HepG2 (cell line): ENCODE measurements around the gene FCAMR. TPM values are rescaled to one million over a fixed set of nuclear protein-coding genes. Genes with fewer than 3 reads are reported as not detected.

ENCODE experiments used
- ATAC-seq: fragments of 200-7000 bp; cut with Tn5 transposase; 3 replicates; pipeline ENCODE4 v1.9.1; 2020; ENCODE audit warnings: mild to moderate bottlenecking, moderate library complexity
- BruUV-seq: library from RNA; stranded (reverse); fragments of 400-500 nt; replicated peaks from 2 replicates; lab custom pipeline; 2021; lab: Mats Ljungman, UMichigan
- CTCF ChIA-PET: fragments of 300-600 bp; formaldehyde crosslinking; extraction: SDS; loops from one replicate; lab custom pipeline; 2021; ENCODE audit warnings: low total read pairs, inconsistent platforms, low intra/inter-chr PET ratio; lab: Yijun Ruan, JAX
- POLR2A ChIA-PET: fragments of 350-600 bp; sonication (Branson Sonifier 250); formaldehyde crosslinking; loops from one replicate; lab custom pipeline; 2020; ENCODE audit warnings: antibody characterized with exemption, inconsistent platforms; lab: Yijun Ruan, JAX
- DNase-seq: peaks from one replicate; pipeline ENCODE4 v3.0.0-alpha.2; 2015; ENCODE audit warnings: low spot score
- FAIRE-seq: peaks from 3 replicates; lab custom pipeline; 2011; peaks lifted over from hg19 to GRCh38; lab: Jason Lieb, UNC
- H2AFZ ChIP-seq: one replicate; pipeline ENCODE4 v1.6.1; 2011; ENCODE audit warnings: low read length, inconsistent platforms
- H3K27ac ChIP-seq: fragments of 300-600 bp; 3 replicates; pipeline ENCODE4 v1.8.0; 2011; ENCODE audit warnings: mixed run types, mild to moderate bottlenecking, mixed read lengths, low read length, inconsistent platforms; ENCODE audit not compliant: insufficient read depth; ENCODE audit errors: extremely low read length
- H3K27me3 ChIP-seq, 2 experiments: fragments of 200-600 bp in 1 of 2; 2 replicates in 1 of 2; 3 replicates in 1 of 2; pipeline versions ENCODE4 v1.6.0 to v1.8.0; 2011; ENCODE audit warnings: low read length in 2 of 2, mild to moderate bottlenecking in 2 of 2, moderate library complexity in 2 of 2, inconsistent platforms in 1 of 2; ENCODE audit not compliant: insufficient read depth in 2 of 2, control insufficient read depth in 1 of 2
- H3K36me3 ChIP-seq, 2 experiments: fragments of 200-600 bp in 1 of 2; replicated peaks in 1 of 2; 2 replicates in 1 of 2; 3 replicates in 1 of 2; pipeline versions ENCODE4 v1.5.1 to v1.8.0; 2011; ENCODE audit warnings: low read length in 2 of 2, inconsistent platforms in 1 of 2; ENCODE audit not compliant: insufficient read depth in 2 of 2, control insufficient read depth in 1 of 2
- H3K4me1 ChIP-seq: 2 replicates; pipeline ENCODE4 v1.5.1; 2012; ENCODE audit warnings: low read length, inconsistent platforms; ENCODE audit not compliant: insufficient read depth
- H3K4me2 ChIP-seq: 2 replicates; pipeline ENCODE4 v1.6.0; 2011; ENCODE audit warnings: low read depth, low read length, inconsistent platforms
- H3K4me3 ChIP-seq, 3 experiments: fragments of 200-600 bp in 1 of 3; sonication (generic), shearing (Covaris generic) in 1 of 3; replicated peaks in 1 of 3; 2 replicates each; pipeline ENCODE4 v1.5.1; 2011 to 2016; ENCODE audit warnings: low read length in 3 of 3, inconsistent platforms in 2 of 3, low read depth in 2 of 3, mild to moderate bottlenecking in 2 of 3, control low read depth in 1 of 3, mixed read lengths in 1 of 3; ENCODE audit not compliant: insufficient read depth in 1 of 3
- H3K79me2 ChIP-seq: one replicate; pipeline ENCODE4 v1.6.1; 2011; ENCODE audit warnings: low read length, inconsistent platforms; ENCODE audit not compliant: insufficient read depth
- H3K9ac ChIP-seq: 2 replicates; pipeline ENCODE4 v1.6.0; 2011; ENCODE audit warnings: mild to moderate bottlenecking, low read depth, low read length, inconsistent platforms; ENCODE audit not compliant: insufficient read depth
- H3K9me3 ChIP-seq: 2 replicates; pipeline ENCODE4 v1.5.1; 2012; ENCODE audit warnings: mild to moderate bottlenecking, low read length
- H4K20me1 ChIP-seq: 2 replicates; pipeline ENCODE4 v1.6.0; 2011; ENCODE audit warnings: inconsistent platforms, mild to moderate bottlenecking, low read length, moderate library complexity; ENCODE audit not compliant: insufficient read depth
- ATF7 ChIP-seq, 2 experiments: fragments of 450-650 bp in 1 of 2; sonication (generic) in 1 of 2; formaldehyde crosslinking in 1 of 2; IDR thresholded peaks; 2 replicates each; pipeline versions ENCODE4 v1.4.0 to v1.6.1; 2016 to 2020; ENCODE audit warnings: antibody characterized with exemption in 1 of 2, mild to moderate bottlenecking in 1 of 2, missing genetic modification reagents in 1 of 2
- BCLAF1 ChIP-seq: fragments of 450-650 bp; IDR thresholded peaks from 2 replicates; pipeline ENCODE4 v1.6.1; 2017; ENCODE audit warnings: mild to moderate bottlenecking
- MATR3 ChIP-seq: sonication (generic); formaldehyde crosslinking; IDR thresholded peaks from 2 replicates; pipeline ENCODE4 v1.4.0; 2020; ENCODE audit warnings: missing genetic modification reagents
- NONO ChIP-seq, 2 experiments: fragments of 450-650 bp in 1 of 2; sonication (generic) in 1 of 2; formaldehyde crosslinking in 1 of 2; IDR thresholded peaks in 1 of 2; conservative IDR thresholded peaks in 1 of 2; 2 replicates each; pipeline versions ENCODE4 v1.6.1 to v1.8.0; 2017 to 2022; ENCODE audit warnings: mild to moderate bottlenecking in 1 of 2, missing genetic modification reagents in 1 of 2, moderate library complexity in 1 of 2
- ZBTB10 ChIP-seq: sonication (generic); formaldehyde crosslinking; IDR thresholded peaks from 2 replicates; pipeline ENCODE4 v1.4.0; 2020; ENCODE audit warnings: missing genetic modification reagents, borderline replicate concordance
- ZNF296 ChIP-seq: sonication (generic); formaldehyde crosslinking; conservative IDR thresholded peaks from 2 replicates; pipeline ENCODE4 v1.5.0; 2020; ENCODE audit warnings: mild to moderate bottlenecking, missing genetic modification reagents
- ZNF414 ChIP-seq: sonication (generic); formaldehyde crosslinking; IDR thresholded peaks from 2 replicates; pipeline ENCODE4 v1.5.0; 2020; ENCODE audit warnings: missing genetic modification reagents
- WGBS: methylation state at CpG from one replicate; pipeline ENCODE4 v1.1.6; 2017; ENCODE audit warnings: low lambda C conversion rate; 5-methylcytosine and 5-hydroxymethylcytosine counted together
- in situ Hi-C: cut with HindIII; loops from 2 replicates; pipeline ENCODE4 v1.10.0; 2017; ENCODE audit warnings: low pct_unique_long_range_greater_than_20kb; ENCODE audit not compliant: extremely low pct_ligation_motif_present
- intact Hi-C: fragments of 100-400 bp; cut with micrococcal nuclease; formaldehyde crosslinking; loops from one replicate; pipeline ENCODE4 v1.10.0; 2022; ENCODE audit not compliant: unreplicated experiment
- polyA plus RNA-seq, 8 experiments: library from polyadenylated mRNA; depleted of rRNA in 3 of 8; stranded (reverse) in 7 of 8; unstranded in 1 of 8; fragments of >200 nt; fragmentation: Illumina TruSeq in 4 of 8; extraction: Trizol in 4 of 8; gene quantifications; 2 replicates each; pipeline versions ENCODE4 v1.2.1 to v1.2.3, GENCODE V29; 2011 to 2016; ENCODE audit warnings: low read depth in 4 of 8, missing spikeins in 1 of 8, mixed read lengths in 1 of 8; ENCODE audit not compliant: insufficient read depth in 1 of 8
- total RNA-seq, 5 experiments: library from RNA; depleted of rRNA; stranded (reverse); fragments of >200 nt; fragmentation: Illumina TruSeq; extraction: Trizol; gene quantifications; 2 replicates each; pipeline ENCODE4 v1.2.3, GENCODE V29; 2016; ENCODE audit warnings: low read depth in 1 of 5

Gene FCAMR
- total and polyA plus RNA-seq, 2 of the 13 experiments (the other 11 are each of a cell fraction or from before 2014, with no cell fraction given), result not detected

- CTCF ChIA-PET, result no interaction called here
- TF ChIP-seq ATF7 (IDR thresholded peaks at IDR 0.05) (no peak), ATF7 (CRISPR knock-in tag; IDR thresholded peaks at IDR 0.05) (no peak), MATR3 (CRISPR knock-in tag) (no peak), BCLAF1 (no peak), ZNF296 (CRISPR knock-in tag) (no peak), ZNF414 (CRISPR knock-in tag) (no peak), ZBTB10 (CRISPR knock-in tag) (no peak), NONO (IDR thresholded peaks at IDR 0.05) (no peak), NONO (CRISPR knock-in tag; conservative IDR thresholded peaks at IDR 0.05) (no peak)
- TF ChIP-seq, all 625 proteins: peak for 0
- Histone ChIP-seq H3K9me3 (no peaks in the 10 kb centered on the region), H3K4me1 (peaks cover 11% of the 10 kb centered on the region), H3K4me3 (no peak overlapping the region), H3K9ac (no peak overlapping the region), H3K79me2 (no peaks in the 10 kb centered on the region), H2AFZ (no peak overlapping the region), H4K20me1 (no peaks in the 10 kb centered on the region), H3K36me3 (no peaks in the 10 kb centered on the region), H3K4me2 (no peak overlapping the region), H3K27me3 (no peaks in the 10 kb centered on the region; a peak in 2 of 5 replicates), H3K27ac (no peak overlapping the region)
- WGBS, result 37% methylated on average over 12 of the region's 17 CpGs
- POLR2A ChIA-PET, result no interaction called here
- intact Hi-C loops, result no loop called here
- DNase-seq, result no peak
- in situ Hi-C loops, result loop anchor here (5.0 to 10.0 kb wide), 2 partner anchors 52 to 144 kb away; no protein-coding TSS in a partner anchor
- no peak for ATAC-seq
- no peak for FAIRE-seq
- BruUV-seq, result no TSS peak
Measured at GRCh38 chr1:206930210-206930798, 40.0 kb downstream of the FCAMR start.
